IPS-18c (cell line): Measurements from ENCODE around the gene RPL11.
"Not testable (repeated sequence)": the region's sequence is repeated elsewhere in the genome, so short reads cannot be mapped to it uniquely, and the experiment has no call there.

ENCODE experiments used
- H3K4me3 ChIP-seq: 2 replicates; pipeline ENCODE4 v1.7.0; 2013; ENCODE audit warnings: low read depth, mild to moderate bottlenecking, low read length, moderate library complexity; ENCODE audit not compliant: insufficient read depth
- H3K9me3 ChIP-seq: one replicate; pipeline ENCODE4 v1.6.1; 2013; ENCODE audit warnings: mild to moderate bottlenecking, low read length, moderate library complexity; ENCODE audit not compliant: control insufficient read depth, insufficient read depth

RPL11 gene

GRCh38 chr1:23691499-23692307 lies at the start of gene RPL11:
Gene RPL11, plus strand, starts transcription at chr1:23691806. Its CDS starts 18 bp downstream, at chr1:23691824.
- H3K9me3 ChIP-seq, result no peaks in the 10 kb centered on the region
- peak within 1 kb of the TSS; percentile 96 for H3K4me3 ChIP-seq

GRCh38 chr1:23643736-23644554 lies 47.7 kb upstream of the RPL11 start:
- H3K4me3 ChIP-seq, result no peak overlapping the region
- no peaks in the 10 kb centered on the region for H3K9me3 ChIP-seq

DNA sequence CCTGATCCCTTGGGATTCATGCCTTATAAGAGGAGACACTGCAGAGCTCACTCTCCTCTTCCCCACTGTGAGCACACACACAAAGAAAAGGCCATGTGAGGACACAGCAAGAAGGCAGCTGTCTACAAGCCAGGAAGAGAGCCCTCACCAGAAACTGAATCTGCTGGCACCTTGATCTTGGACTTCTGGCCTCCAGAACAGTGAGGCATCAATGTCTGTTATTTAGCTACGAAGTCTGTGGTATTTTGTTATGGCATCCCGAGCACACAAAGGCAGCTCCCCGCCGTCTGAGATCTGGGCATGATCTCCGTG lies 47.1 kb upstream of the RPL11 start:
- Histone ChIP-seq H3K4me3 (no peak overlapping the region), H3K9me3 (no peaks in the 10 kb centered on the region)

- Histone ChIP-seq H3K4me3 (no peak overlapping the region), H3K9me3 (no peaks in the 10 kb centered on the region)
These were observed 46.3 kb upstream of the RPL11 start for GRCh38 chr1:23645338-23645737.

DNA sequence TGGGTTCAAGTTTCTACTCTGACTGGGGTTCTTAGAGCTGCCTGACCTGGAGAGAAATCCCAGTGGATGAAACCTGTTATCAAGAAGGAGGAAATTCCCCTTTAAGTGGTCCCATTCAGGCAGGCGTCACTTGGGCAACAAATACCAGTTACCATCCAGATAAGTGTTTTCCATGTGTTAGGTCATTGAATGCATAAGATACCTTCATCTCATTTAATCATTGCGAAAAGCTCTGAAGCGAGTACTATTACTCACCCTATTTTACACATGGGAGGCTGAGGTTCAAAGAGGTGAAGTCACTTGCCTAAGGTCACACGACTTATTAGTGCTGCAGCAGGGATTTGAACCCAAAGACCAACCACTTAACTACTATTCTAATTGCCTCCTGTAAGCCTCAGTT lies 45.5 kb upstream of the RPL11 start:
- no peaks in the 10 kb centered on the region for H3K9me3 ChIP-seq
- no peak overlapping the region for H3K4me3 ChIP-seq

DNA sequence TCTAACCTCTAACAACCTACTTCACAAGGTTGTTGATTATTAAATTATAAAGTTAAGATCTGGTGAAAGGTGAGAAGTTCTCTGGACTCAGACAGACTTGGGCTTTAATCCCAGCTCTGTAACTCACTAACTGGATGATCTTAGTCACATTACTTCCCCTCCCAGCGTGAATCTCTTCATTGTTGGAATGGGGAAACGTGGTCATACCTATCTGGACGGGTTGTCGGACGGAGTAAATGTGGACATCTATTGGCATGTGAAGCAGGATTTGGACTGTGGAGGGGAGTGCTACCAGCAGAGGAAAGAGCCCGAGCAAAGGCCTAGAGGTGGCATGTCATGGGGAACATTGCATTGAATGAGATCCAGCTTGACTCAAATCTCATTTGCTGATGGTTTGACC lies 45.1 kb upstream of the RPL11 start:
- Histone ChIP-seq H3K9me3 (no peaks in the 10 kb centered on the region), H3K4me3 (no peak overlapping the region)

DNA sequence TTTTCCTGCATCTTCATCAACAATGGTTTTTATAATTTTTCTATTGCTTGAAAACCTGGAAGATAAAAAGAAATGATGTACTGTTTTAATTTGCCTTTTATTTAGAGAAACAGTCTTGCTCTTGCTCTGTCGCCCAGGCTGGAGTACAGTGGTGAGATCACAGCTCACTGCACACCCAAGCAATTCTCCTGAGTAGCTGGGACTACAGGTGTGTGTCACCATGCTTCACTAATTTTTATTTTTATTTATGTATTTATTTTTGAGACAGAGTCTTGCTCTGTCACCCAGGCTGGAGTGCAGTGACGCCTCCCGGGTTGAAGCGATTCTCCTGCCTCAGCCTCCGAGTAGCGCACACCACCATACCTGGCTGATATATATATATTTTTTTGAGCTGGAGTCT lies 43.0 kb upstream of the RPL11 start:
- Histone ChIP-seq H3K9me3 (no peaks in the 10 kb centered on the region), H3K4me3 (no peak overlapping the region)

GRCh38 chr1:23649157-23649556 lies 42.4 kb upstream of the RPL11 start:
- not testable (repeated sequence) for H3K9me3 ChIP-seq, H3K4me3 ChIP-seq

GRCh38 chr1:23650344-23650990 lies 41.1 kb upstream of the RPL11 start:
- H3K4me3 ChIP-seq, result no peak overlapping the region
- no peaks in the 10 kb centered on the region for H3K9me3 ChIP-seq

- Histone ChIP-seq H3K4me3 (no peak overlapping the region), H3K9me3 (no peaks in the 10 kb centered on the region)
These were observed 40.4 kb upstream of the RPL11 start for GRCh38 chr1:23651069-23651808.

DNA sequence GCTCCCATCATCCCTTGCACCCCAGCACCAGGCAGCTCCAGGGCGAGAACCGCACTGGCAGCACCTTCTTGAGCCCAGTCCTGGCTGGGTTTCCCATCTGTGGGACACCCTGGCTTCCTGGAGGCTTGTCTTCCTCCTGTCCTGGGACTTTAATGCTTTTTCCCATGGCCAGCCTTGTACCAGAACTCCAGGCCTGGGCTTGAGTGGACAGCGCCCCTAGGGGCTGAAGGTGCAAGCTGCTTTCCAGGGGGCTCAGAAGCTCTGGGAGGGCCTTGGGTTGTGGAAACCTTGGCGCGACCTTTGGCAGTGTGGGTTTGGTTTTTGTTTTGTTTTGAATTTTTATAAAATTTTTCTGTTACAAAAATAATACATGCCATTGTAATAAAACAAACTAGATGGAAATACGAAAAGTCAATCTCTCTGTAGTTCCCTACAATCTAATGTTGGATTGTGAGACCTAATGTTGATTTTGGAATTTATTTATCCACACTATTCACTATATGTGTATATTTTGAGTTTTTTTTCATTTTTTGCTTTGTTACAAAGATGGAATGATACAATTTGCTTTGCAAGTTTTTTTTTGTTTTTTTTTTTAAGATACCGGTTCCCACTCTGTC lies 33.8 kb upstream of the RPL11 start:
- H3K9me3 ChIP-seq, result no peaks in the 10 kb centered on the region
- H3K4me3 ChIP-seq, result no peak overlapping the region

DNA sequence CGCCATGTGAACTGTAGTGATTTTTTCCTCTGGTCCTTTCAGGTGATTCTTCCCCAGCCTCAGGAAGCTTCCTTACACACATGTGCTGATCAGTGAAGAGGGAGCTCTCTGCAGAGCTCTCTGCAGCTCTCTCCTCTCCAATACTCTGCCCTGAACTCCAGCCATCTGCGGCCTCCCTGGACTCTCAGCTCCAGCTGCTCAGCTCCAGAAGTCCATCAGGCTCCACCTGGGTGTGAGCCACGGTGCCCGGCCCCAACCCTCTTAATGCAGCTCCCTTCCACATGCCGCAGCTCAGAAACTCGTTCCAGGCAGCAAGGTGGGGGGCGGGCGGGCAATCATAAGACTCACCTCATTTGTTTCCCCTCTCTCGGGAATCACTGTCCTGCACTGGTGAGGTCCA lies 30.9 kb upstream of the RPL11 start:
- no peak overlapping the region for H3K4me3 ChIP-seq
- H3K9me3 ChIP-seq, result no peaks in the 10 kb centered on the region

- Histone ChIP-seq H3K4me3 (no peak overlapping the region), H3K9me3 (no peaks in the 10 kb centered on the region)
These were observed 29.7 kb upstream of the RPL11 start for GRCh38 chr1:23661887-23662286.

GRCh38 chr1:23664837-23665795 lies 26.5 kb upstream of the RPL11 start:
- no peak overlapping the region for H3K4me3 ChIP-seq

DNA sequence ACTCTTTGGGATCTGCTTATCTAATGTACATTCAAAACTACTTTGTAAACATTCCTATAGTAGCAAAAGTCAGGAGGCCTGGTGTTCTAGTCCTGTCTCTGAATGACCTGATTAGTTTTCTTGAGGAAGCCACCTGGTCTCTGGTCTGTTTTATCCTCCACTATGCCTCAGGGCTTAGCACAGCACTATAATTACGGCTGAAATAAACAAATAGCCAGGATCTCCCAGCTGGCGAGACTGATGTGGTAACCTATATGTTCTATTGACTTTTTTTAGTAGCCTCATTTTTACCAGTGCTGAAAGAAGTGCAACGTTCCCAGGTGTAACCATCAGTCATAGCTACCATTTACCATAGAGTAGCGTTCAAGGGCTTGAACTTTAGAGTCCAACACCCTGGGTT lies 24.2 kb upstream of the RPL11 start:
- Histone ChIP-seq H3K9me3 (no peaks in the 10 kb centered on the region), H3K4me3 (no peak overlapping the region)

More at GRCh38 chr1:23664837-23665795, 26.5 kb upstream of the RPL11 start:
- no peaks in the 10 kb centered on the region for H3K9me3 ChIP-seq

DNA sequence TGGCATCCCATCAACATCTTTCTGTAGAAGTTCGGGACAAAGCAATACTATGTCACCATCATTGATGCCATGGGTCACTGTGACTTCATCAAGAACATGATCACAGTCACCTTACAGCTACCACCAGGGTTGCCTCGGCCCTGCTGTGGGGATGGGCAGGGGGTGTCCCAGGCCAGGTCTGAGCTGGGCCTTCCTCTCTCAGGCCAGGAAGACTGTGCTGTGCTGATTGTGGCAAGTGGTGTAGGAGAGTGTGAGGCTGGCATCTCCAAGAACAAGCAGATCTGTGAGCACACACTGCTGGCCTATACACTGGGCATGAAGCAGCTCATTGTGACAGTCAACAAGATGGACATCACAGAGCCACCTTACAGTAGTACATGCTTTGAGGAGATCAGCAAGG lies 20.9 kb upstream of the RPL11 start:
- no peak overlapping the region for H3K4me3 ChIP-seq
- no peaks in the 10 kb centered on the region for H3K9me3 ChIP-seq
